Stimulated activated CD8-positive, alpha-beta memory T cell treated with anti-CD3 and anti-CD28 coated beads, Interleukin-15, amount 100 ng/mL, for 1 hour (primary cell): Measurements from ENCODE around the gene TANC1.

Experiments
- DNase-seq: peaks from one replicate; pipeline ENCODE4 v3.0.0-alpha.2; 2020; ENCODE audit warnings: low read depth

Gene TANC1

GRCh38 chr2:159196393-159196925, 228.0 kb downstream of the TANC1 start:
- no peak for DNase-seq

GRCh38 chr2:159199236-159199635, 230.8 kb downstream of the TANC1 start:
- no peak for DNase-seq

- no peak for DNase-seq
Observed at GRCh38 chr2:159199761-159200465, 231.5 kb downstream of the TANC1 start.

GRCh38 chr2:159200498-159200897, 232.1 kb downstream of the TANC1 start:
- no peak for DNase-seq

GRCh38 chr2:159201360-159202063, 233.1 kb downstream of the TANC1 start:
- DNase-seq: no peak

- DNase-seq: no peak
Observed at GRCh38 chr2:159202568-159203071, 234.2 kb downstream of the TANC1 start.

GRCh38 chr2:159204381-159205144, 236.1 kb downstream of the TANC1 start:
- no peak for DNase-seq

GRCh38 chr2:159206736-159207380, 238.4 kb downstream of the TANC1 start:
- no peak for DNase-seq

- DNase-seq: no peak
Observed at GRCh38 chr2:159208438-159208837, 240.0 kb downstream of the TANC1 start.

- no peak for DNase-seq
Observed at GRCh38 chr2:159209341-159210306, 241.2 kb downstream of the TANC1 start.

- DNase-seq: no peak
Observed at GRCh38 chr2:159211447-159212396, 243.3 kb downstream of the TANC1 start.

GRCh38 chr2:159213296-159213695, 244.9 kb downstream of the TANC1 start:
- no peak for DNase-seq

GRCh38 chr2:159214325-159214865, 246.0 kb downstream of the TANC1 start:
- DNase-seq: no peak

- DNase-seq: no peak
Observed at GRCh38 chr2:159215116-159215515, 246.7 kb downstream of the TANC1 start.

GRCh38 chr2:159217676-159218075, 249.2 kb downstream of the TANC1 start:
- DNase-seq: no peak

- DNase-seq: no peak
Observed at GRCh38 chr2:159218389-159218788, 249.9 kb downstream of the TANC1 start.

- no peak for DNase-seq
Observed at GRCh38 chr2:159219394-159219998, 251.1 kb downstream of the TANC1 start.

- DNase-seq: no peak
Observed at GRCh38 chr2:159224061-159224813, 255.8 kb downstream of the TANC1 start.
